Measurements from ENCODE around the gene CETP. TPM values are rescaled to one million over a fixed set of nuclear protein-coding genes. Genes with fewer than 3 reads are reported as not detected.
"Not testable (repeated sequence)": the region's sequence is repeated elsewhere in the genome, so short reads cannot be mapped to it uniquely, and the experiment has no call there.

The CETP gene
- total RNA-seq, 2 experiments from 2014 or later, result not detected

- Mint-ChIP-seq H3K4me3 (no peak overlapping the region), H3K9me3 (no peaks in the 10 kb centered on the region), H3K4me1 (ENCODE audit: low read depth) (peaks cover 16% of the 10 kb centered on the region), H3K27me3 (ENCODE audit: low read depth) (no peaks in the 10 kb centered on the region), H3K36me3 (ENCODE audit: low read depth) (peaks cover 24% of the 10 kb centered on the region), H3K27ac (no peak overlapping the region)
- intact Hi-C loops (cut with micrococcal nuclease), result loop anchor here (5.0 to 10.0 kb wide), 4 partner anchors 197 to 605 kb away; partner anchors contain the start of genes CCDC102A, MT1X and NUP93
- CTCF ChIA-PET, result interaction anchor here (0.7 kb wide), 1 partner anchor 60 kb away, joined by 3 read pairs; no protein-coding TSS in a partner anchor
- DNase-seq, result no peak
Measured at GRCh38 chr16:56929639-56930038, 32.1 kb upstream of the CETP start.

GRCh38 chr16:56930486-56931270, 31.1 kb upstream of the CETP start:
- peak overlapping the region; percentile 98 for H3K4me3 Mint-ChIP-seq
- CTCF ChIA-PET, result interaction anchor here (0.6 to 1.7 kb wide), 7 partner anchors 12 to 71 kb away, joined by 3 to 7 read pairs (median 4); no protein-coding TSS in a partner anchor
- peak overlapping the region; percentile 98 for H3K27ac Mint-ChIP-seq
- no peaks in the 10 kb centered on the region for H3K9me3 Mint-ChIP-seq
- H3K4me1 Mint-ChIP-seq (ENCODE audit: low read depth), result peaks cover 26% of the 10 kb centered on the region
- no peaks in the 10 kb centered on the region for H3K27me3 Mint-ChIP-seq (ENCODE audit: low read depth)
- no peak for DNase-seq
- H3K36me3 Mint-ChIP-seq (ENCODE audit: low read depth), result peaks cover 34% of the 10 kb centered on the region
- intact Hi-C loops (cut with micrococcal nuclease), result loop anchor here (1.0 to 10.0 kb wide), 5 partner anchors 13 to 604 kb away; partner anchors contain the start of genes CCDC102A, MT1X and NUP93

DNA sequence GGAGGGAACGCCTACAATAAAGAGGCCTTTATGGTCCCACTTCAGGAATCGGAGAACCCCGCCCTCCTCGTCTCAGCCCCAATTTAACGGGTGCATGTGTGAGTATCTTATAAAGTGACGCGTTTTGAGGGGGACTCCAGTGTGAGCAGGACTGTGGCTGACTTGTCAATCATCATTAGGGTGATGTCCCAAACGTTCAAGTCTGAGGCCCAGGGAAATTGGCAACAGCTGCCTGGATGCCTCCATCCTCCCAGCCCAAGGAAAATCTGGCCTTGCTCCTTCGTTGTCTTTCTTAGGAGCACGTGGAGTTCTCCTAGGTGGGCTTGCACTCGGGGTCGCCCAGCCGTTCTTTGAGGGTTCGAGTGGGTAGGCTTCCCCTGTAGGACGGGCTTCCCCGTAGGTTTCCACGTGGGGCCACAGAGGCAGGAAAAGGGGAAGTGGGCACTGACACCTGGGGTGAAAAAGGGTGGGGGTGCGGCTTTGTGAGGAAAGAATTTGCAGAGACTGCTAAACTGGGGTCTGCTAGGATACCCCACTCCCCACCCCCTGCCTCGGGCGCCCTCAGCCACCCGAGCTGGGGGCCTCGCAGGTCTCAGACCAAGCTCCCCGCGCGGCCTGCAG, 30.4 kb upstream of the CETP start:
- Mint-ChIP-seq H3K9me3 (no peaks in the 10 kb centered on the region), H3K4me3 (peak overlapping the region; percentile 98), H3K4me1 (ENCODE audit: low read depth) (peaks cover 33% of the 10 kb centered on the region), H3K36me3 (ENCODE audit: low read depth) (peaks cover 41% of the 10 kb centered on the region), H3K27ac (peak overlapping the region; percentile 98), H3K27me3 (ENCODE audit: low read depth) (no peaks in the 10 kb centered on the region)
- intact Hi-C loops (cut with micrococcal nuclease), result loop anchor here (1.0 to 10.0 kb wide), 5 partner anchors 14 to 603 kb away; partner anchors contain the start of genes CCDC102A, MT1X and NUP93
- DNase-seq, result peak; percentile 50
- CTCF ChIA-PET, result interaction anchor here (0.6 to 1.7 kb wide), 7 partner anchors 13 to 71 kb away, joined by 3 to 7 read pairs (median 4); no protein-coding TSS in a partner anchor

GRCh38 chr16:56931892-56932720, 29.6 kb upstream of the CETP start, which contains the start of gene HERPUD1:
TSS of gene HERPUD1 (plus strand) at chr16:56932142. CDS start at chr16:56932245, 103 bp downstream.
- intact Hi-C loops (cut with micrococcal nuclease), result loop anchor here (1.0 to 10.0 kb wide), 10 partner anchors 15 to 603 kb away; partner anchors contain the start of genes CCDC102A, MT1X and NUP93
- Mint-ChIP-seq H3K4me1 (ENCODE audit: low read depth) (peaks cover 40% of the 10 kb centered on the region), H3K4me3 (peak within 1 kb of the TSS; percentile 98), H3K27me3 (ENCODE audit: low read depth) (no peaks in the 10 kb centered on the region), H3K27ac (peak within 1 kb of the TSS; percentile 98), H3K36me3 (ENCODE audit: low read depth) (peaks cover 47% of the 10 kb centered on the region), H3K9me3 (no peaks in the 10 kb centered on the region)
- CTCF ChIA-PET, result interaction anchor here (0.7 to 1.7 kb wide), 5 partner anchors 12 to 68 kb away, joined by 3 to 7 read pairs (median 3); no protein-coding TSS in a partner anchor
- peak; percentile 99 for DNase-seq

GRCh38 chr16:56932721-56933619, 28.8 kb upstream of the CETP start:
- DNase-seq, result peak; percentile 59
- Mint-ChIP-seq H3K27me3 (ENCODE audit: low read depth) (no peaks in the 10 kb centered on the region), H3K4me3 (peak overlapping the region; percentile 98), H3K9me3 (no peaks in the 10 kb centered on the region), H3K36me3 (ENCODE audit: low read depth) (peaks cover 53% of the 10 kb centered on the region), H3K27ac (peak overlapping the region; percentile 98), H3K4me1 (ENCODE audit: low read depth) (peaks cover 48% of the 10 kb centered on the region)
- CTCF ChIA-PET, result no interaction called here
- intact Hi-C loops (cut with micrococcal nuclease), result loop anchor here (1.0 to 10.0 kb wide), 10 partner anchors 12 to 602 kb away; partner anchors contain the start of genes CCDC102A, MT1X and NUP93

DNA sequence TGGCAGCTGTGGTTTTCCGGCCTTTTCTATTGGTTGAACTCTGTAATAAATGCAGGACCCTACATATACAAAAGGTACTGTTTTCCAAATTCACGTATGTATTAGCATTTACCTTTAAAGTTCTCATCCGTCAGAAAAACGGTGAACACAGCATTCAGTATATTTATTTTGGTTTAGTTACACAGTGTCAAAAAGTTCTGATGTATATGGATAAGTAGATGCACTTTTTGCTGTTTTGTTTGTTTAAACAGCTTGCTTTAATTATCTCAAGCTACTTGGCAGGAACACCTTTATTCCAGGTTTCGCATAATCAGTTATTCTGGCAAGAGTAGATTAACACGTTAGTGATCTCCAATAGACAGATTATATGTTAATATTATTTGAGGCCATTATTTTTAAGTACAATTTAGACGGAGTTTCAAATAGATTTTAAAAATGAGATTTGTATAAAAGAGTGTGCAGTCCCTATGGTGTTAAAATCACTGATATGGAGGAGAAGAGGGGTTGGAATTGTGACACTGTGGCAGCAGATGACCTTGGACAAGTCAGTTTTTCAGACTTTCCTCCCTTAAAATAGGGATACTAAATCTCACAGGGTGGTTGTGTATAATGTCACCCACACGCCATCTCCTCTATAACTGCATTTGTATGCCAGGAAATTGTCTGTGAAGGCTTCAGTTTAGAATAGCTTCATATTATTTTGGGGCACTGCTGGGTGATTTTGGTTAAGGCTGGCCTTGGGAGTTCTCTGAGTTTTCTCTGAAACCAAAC, 27.7 kb upstream of the CETP start:
- no peaks in the 10 kb centered on the region for H3K9me3 Mint-ChIP-seq
- peak overlapping the region; percentile 98 for H3K4me3 Mint-ChIP-seq
- peaks cover 64% of the 10 kb centered on the region for H3K36me3 Mint-ChIP-seq (ENCODE audit: low read depth)
- peak overlapping the region; percentile 98 for H3K27ac Mint-ChIP-seq
- peaks cover 58% of the 10 kb centered on the region for H3K4me1 Mint-ChIP-seq (ENCODE audit: low read depth)
- CTCF ChIA-PET, result no interaction called here
- intact Hi-C loops (cut with micrococcal nuclease), result loop anchor here (1.0 to 10.0 kb wide), 7 partner anchors 11 to 601 kb away; partner anchors contain the start of genes CCDC102A, MT1X and NUP93
- DNase-seq, result no peak
- H3K27me3 Mint-ChIP-seq (ENCODE audit: low read depth), result no peaks in the 10 kb centered on the region

GRCh38 chr16:56934599-56935145, 27.1 kb upstream of the CETP start:
- DNase-seq; H3K27me3 Mint-ChIP-seq (ENCODE audit: low read depth); CTCF ChIA-PET; H3K9me3 Mint-ChIP-seq: not testable (repeated sequence)
- peaks cover 65% of the 10 kb centered on the region for H3K4me1 Mint-ChIP-seq (ENCODE audit: low read depth)
- H3K36me3 Mint-ChIP-seq (ENCODE audit: low read depth), result peaks cover 70% of the 10 kb centered on the region
- peak overlapping the region; percentile 98 for H3K4me3 Mint-ChIP-seq
- peak overlapping the region; percentile 98 for H3K27ac Mint-ChIP-seq
- intact Hi-C loops (cut with micrococcal nuclease), result loop anchor here (5.0 to 10.0 kb wide), 4 partner anchors 202 to 600 kb away; partner anchors contain the start of genes CCDC102A, MT1X and NUP93

DNA sequence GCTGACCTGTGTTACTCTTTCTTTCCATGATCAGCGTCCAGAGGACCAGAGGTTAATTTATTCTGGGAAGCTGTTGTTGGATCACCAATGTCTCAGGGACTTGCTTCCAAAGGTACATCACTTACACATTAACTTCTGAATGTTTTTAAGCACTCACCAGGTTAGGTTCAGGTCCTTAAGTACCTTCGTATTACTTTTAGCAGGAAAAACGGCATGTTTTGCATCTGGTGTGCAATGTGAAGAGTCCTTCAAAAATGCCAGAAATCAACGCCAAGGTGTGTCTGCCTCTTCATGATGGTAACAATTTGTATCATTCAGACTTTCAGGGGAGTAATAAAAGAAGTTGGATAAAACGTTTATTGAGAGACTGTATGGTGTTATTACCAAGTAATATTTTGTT, 26.5 kb upstream of the CETP start:
- H3K36me3 Mint-ChIP-seq (ENCODE audit: low read depth), result peaks cover 76% of the 10 kb centered on the region
- H3K4me3 Mint-ChIP-seq, result peak overlapping the region; percentile 98
- H3K27me3 Mint-ChIP-seq (ENCODE audit: low read depth), result no peaks in the 10 kb centered on the region
- H3K9me3 Mint-ChIP-seq, result no peaks in the 10 kb centered on the region
- peak overlapping the region; percentile 98 for H3K27ac Mint-ChIP-seq
- DNase-seq, result no peak
- CTCF ChIA-PET, result no interaction called here
- intact Hi-C loops (cut with micrococcal nuclease), result loop anchor here (10.0 kb wide), 1 partner anchor 600 kb away; the partner anchor contains the start of gene CCDC102A
- H3K4me1 Mint-ChIP-seq (ENCODE audit: low read depth), result peaks cover 70% of the 10 kb centered on the region

- H3K4me3 Mint-ChIP-seq, result peak overlapping the region; percentile 29
- CTCF ChIA-PET, result interaction anchor here (0.9 kb wide), 1 partner anchor 69 kb away, joined by 5 read pairs; no protein-coding TSS in a partner anchor
- peak overlapping the region; percentile 98 for H3K27ac Mint-ChIP-seq
Measured at GRCh38 chr16:56936491-56936890, 25.3 kb upstream of the CETP start.

DNA sequence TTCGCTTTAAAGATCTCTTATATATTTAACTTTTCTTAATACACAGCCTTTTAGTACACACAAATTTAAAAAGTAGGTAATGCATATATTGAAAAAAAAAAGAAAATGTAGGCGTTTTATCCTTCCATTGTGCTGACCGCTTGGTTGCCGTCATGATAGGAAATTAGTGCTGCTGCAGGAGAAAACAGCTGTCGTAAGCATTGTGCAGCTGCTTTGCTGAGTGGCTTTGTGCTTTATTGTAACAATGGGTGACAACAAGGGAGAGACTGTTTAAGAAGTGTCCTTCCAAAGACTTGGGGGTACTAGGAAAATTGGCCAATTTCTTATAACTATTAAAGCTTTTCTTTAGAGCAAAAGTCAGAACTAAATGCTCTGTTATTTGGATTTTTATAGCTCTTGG, 24.8 kb upstream of the CETP start:
- CTCF ChIA-PET, result interaction anchor here (0.6 to 0.9 kb wide), 3 partner anchors 69 to 315 kb away, joined by 3 to 5 read pairs (median 3); no protein-coding TSS in a partner anchor
- intact Hi-C loops (cut with micrococcal nuclease), result loop anchor here (10.0 kb wide), 1 partner anchor 598 kb away; the partner anchor contains the start of gene CCDC102A
- Mint-ChIP-seq H3K36me3 (ENCODE audit: low read depth) (peaks cover 87% of the 10 kb centered on the region), H3K9me3 (no peaks in the 10 kb centered on the region), H3K27me3 (ENCODE audit: low read depth) (no peaks in the 10 kb centered on the region), H3K4me3 (no peak overlapping the region), H3K4me1 (ENCODE audit: low read depth) (peaks cover 73% of the 10 kb centered on the region), H3K27ac (peak overlapping the region; percentile 98)
- DNase-seq, result no peak

More at GRCh38 chr16:56936491-56936890, 25.3 kb upstream of the CETP start:
- Mint-ChIP-seq H3K27me3 (ENCODE audit: low read depth) (no peaks in the 10 kb centered on the region), H3K4me1 (ENCODE audit: low read depth) (peaks cover 70% of the 10 kb centered on the region), H3K36me3 (ENCODE audit: low read depth) (peaks cover 85% of the 10 kb centered on the region), H3K9me3 (no peaks in the 10 kb centered on the region)
- DNase-seq, result no peak
- intact Hi-C loops (cut with micrococcal nuclease), result loop anchor here (10.0 kb wide), 1 partner anchor 598 kb away; the partner anchor contains the start of gene CCDC102A

Measured in activated naive CD4-positive, alpha-beta T cell treated with anti-CD3 and anti-CD28 coated beads for 36 hours (primary cell).